IPS-15b (cell line): Measurements from ENCODE around the gene SYT10.
"Not testable (repeated sequence)": the region's sequence is repeated elsewhere in the genome, so short reads cannot be mapped to it uniquely, and the experiment has no call there.

Experiments used
- H3K27me3 ChIP-seq: one replicate; pipeline ENCODE4 v1.6.1; 2013; ENCODE audit warnings: low read length; ENCODE audit not compliant: control insufficient read depth, insufficient read depth
- H3K36me3 ChIP-seq: one replicate; pipeline ENCODE4 v1.6.1; 2013; ENCODE audit warnings: low read length; ENCODE audit not compliant: control insufficient read depth, insufficient read depth
- H3K4me1 ChIP-seq: one replicate; pipeline ENCODE4 v1.6.1; 2013; ENCODE audit warnings: mild to moderate bottlenecking, low read length; ENCODE audit not compliant: control insufficient read depth, insufficient read depth
- H3K4me3 ChIP-seq: one replicate; pipeline ENCODE4 v1.5.1; 2013; ENCODE audit warnings: low read depth, low read length
- H3K9ac ChIP-seq: one replicate; pipeline ENCODE4 v1.6.1; 2013; ENCODE audit warnings: low read depth, mild to moderate bottlenecking, low read length
- H3K9me3 ChIP-seq: one replicate; pipeline ENCODE4 v1.6.1; 2013; ENCODE audit warnings: mild to moderate bottlenecking, low read length; ENCODE audit not compliant: control insufficient read depth, insufficient read depth

The SYT10 gene

GRCh38 chr12:33438025-33438772 lies 1.4 kb downstream of the SYT10 start:
- Histone ChIP-seq H3K4me1 (peaks cover 13% of the 10 kb centered on the region), H3K9ac (no peak overlapping the region), H3K4me3 (peak overlapping the region; percentile 90), H3K27me3 (peaks cover 33% of the 10 kb centered on the region), H3K36me3 (no peaks in the 10 kb centered on the region), H3K9me3 (no peaks in the 10 kb centered on the region)

DNA sequence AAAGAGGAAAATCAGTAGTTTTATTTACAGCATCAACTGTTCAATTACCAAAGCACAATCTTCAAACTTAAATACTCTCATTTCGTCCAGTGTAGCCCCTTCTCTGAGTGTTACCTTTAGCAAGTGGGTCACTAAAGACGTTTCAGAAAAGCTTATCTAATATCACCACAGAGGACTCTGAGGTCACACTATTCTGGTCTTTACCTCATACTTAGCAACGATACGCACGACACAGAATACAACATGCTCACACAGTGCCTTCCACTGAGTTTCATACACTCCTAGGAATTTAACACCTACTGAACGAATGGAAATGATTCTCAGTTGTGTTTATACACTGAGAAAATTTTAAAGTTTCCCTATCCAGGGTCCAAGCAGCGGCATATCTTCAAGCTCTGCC lies 2.0 kb downstream of the SYT10 start:
- peak overlapping the region; percentile 90 for H3K4me3 ChIP-seq
- peaks cover 13% of the 10 kb centered on the region for H3K4me1 ChIP-seq
- no peak overlapping the region for H3K9ac ChIP-seq
- H3K9me3 ChIP-seq = no peaks in the 10 kb centered on the region
- H3K27me3 ChIP-seq = peaks cover 33% of the 10 kb centered on the region
- H3K36me3 ChIP-seq = no peaks in the 10 kb centered on the region

DNA sequence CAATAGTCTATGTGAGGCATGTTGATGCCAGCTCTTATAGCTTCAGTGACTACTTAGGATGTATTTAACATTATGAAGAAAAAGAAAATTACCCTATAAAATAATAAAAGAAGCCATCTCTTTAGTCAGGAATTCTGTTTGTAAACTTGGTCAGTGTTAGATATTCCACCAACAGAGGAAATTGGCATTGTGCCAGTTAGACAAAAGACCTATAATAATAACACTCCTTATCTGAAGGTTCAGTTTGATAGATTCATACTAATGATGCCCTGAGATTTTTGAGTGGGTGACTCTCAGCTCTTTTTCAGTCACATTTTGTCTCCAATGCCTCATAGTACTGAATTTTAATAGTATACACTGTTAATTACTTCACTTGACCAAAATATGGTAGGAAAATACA lies 6.6 kb downstream of the SYT10 start:
- no peaks in the 10 kb centered on the region for H3K9me3 ChIP-seq
- no peaks in the 10 kb centered on the region for H3K4me1 ChIP-seq
- H3K27me3 ChIP-seq = peaks cover 7% of the 10 kb centered on the region
- H3K4me3 ChIP-seq = no peak overlapping the region
- H3K9ac ChIP-seq = no peak overlapping the region
- H3K36me3 ChIP-seq = no peaks in the 10 kb centered on the region

DNA sequence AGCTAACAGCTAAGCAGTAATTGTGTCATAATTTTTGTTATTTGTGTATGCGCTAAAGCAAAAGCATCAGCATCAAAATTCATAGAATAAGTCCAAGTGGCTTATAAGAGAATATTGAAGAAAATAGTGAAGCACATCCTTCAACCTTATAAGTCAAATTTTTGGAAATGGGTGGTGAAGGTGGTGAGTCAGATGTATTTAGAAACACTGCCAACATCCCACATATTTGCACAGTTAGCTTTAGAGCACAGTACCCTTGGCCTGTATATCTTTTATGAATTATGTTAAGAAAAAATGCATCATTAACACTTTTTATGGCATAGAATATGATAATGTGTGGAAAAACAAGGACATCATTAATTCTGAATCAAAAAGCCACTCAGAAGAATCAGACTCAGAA lies 8.0 kb downstream of the SYT10 start:
- Histone ChIP-seq H3K4me1 (no peaks in the 10 kb centered on the region), H3K9ac (no peak overlapping the region), H3K9me3 (no peaks in the 10 kb centered on the region), H3K27me3 (no peaks in the 10 kb centered on the region), H3K36me3 (no peaks in the 10 kb centered on the region), H3K4me3 (no peak overlapping the region)

- Histone ChIP-seq H3K4me1 (no peaks in the 10 kb centered on the region), H3K27me3 (no peaks in the 10 kb centered on the region), H3K36me3 (no peaks in the 10 kb centered on the region), H3K9me3 (no peaks in the 10 kb centered on the region), H3K4me3 (no peak overlapping the region), H3K9ac (no peak overlapping the region)
These were observed 10.2 kb downstream of the SYT10 start for GRCh38 chr12:33429468-33429867.

DNA sequence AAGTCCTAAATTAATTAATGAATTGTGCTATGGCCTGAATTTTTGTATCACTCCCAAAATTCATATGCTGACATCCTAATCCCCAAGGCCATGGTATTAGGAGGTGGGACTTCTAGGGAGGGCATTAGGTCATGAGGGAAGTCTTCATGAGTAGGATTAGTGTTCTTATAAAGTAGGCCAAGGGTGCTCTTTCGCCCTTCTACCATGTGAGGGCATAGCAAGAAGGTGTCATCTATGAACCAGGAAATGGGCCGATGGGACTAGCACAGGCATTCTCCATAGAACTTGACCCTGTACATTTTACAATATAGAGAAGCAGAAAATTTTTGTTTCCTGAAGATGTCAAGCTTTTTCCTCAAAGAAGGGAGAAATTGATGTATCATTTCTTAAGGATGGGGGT lies 12.5 kb downstream of the SYT10 start:
- H3K9ac ChIP-seq = no peak overlapping the region
- no peaks in the 10 kb centered on the region for H3K9me3 ChIP-seq
- no peaks in the 10 kb centered on the region for H3K4me1 ChIP-seq
- no peaks in the 10 kb centered on the region for H3K27me3 ChIP-seq
- H3K36me3 ChIP-seq = no peaks in the 10 kb centered on the region
- no peak overlapping the region for H3K4me3 ChIP-seq

- no peaks in the 10 kb centered on the region for H3K27me3 ChIP-seq
- no peak overlapping the region for H3K4me3 ChIP-seq
- no peak overlapping the region for H3K9ac ChIP-seq
- H3K4me1 ChIP-seq = no peaks in the 10 kb centered on the region
- no peaks in the 10 kb centered on the region for H3K9me3 ChIP-seq
- no peaks in the 10 kb centered on the region for H3K36me3 ChIP-seq
These were observed 15.9 kb downstream of the SYT10 start for GRCh38 chr12:33423706-33424105.

DNA sequence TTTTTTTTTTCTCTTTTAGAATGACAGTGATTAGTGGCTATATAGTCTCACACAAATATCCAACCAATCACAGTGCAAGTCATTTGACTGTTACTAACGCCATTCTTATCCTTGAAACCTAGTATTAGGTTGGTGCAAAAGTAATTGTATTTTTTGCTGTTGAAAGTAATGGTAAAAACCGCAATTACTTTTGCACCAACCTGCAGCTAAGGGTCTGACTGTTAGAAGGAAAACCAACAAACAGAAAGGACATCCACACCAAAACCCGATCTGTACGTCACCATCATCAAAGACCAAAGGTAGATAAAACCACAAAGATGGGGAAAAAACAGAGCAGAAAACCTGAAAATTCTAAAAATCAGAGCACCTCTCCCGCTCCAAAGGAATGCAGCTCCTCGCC lies 27.2 kb downstream of the SYT10 start:
- not testable (repeated sequence) for H3K9me3 ChIP-seq, H3K9ac ChIP-seq, H3K4me3 ChIP-seq, H3K36me3 ChIP-seq, H3K27me3 ChIP-seq, H3K4me1 ChIP-seq

- no peak overlapping the region for H3K4me3 ChIP-seq
- no peaks in the 10 kb centered on the region for H3K27me3 ChIP-seq
- H3K4me1 ChIP-seq = no peaks in the 10 kb centered on the region
- H3K9me3 ChIP-seq = no peaks in the 10 kb centered on the region
- no peak overlapping the region for H3K9ac ChIP-seq
- H3K36me3 ChIP-seq = no peaks in the 10 kb centered on the region
These were observed 56.1 kb downstream of the SYT10 start for GRCh38 chr12:33383503-33383902.

GRCh38 chr12:33376153-33376552 lies 63.5 kb downstream of the SYT10 start:
- Histone ChIP-seq H3K36me3 (no peaks in the 10 kb centered on the region), H3K9me3 (no peaks in the 10 kb centered on the region), H3K9ac (no peak overlapping the region), H3K4me1 (no peaks in the 10 kb centered on the region), H3K27me3 (no peaks in the 10 kb centered on the region), H3K4me3 (no peak overlapping the region)

DNA sequence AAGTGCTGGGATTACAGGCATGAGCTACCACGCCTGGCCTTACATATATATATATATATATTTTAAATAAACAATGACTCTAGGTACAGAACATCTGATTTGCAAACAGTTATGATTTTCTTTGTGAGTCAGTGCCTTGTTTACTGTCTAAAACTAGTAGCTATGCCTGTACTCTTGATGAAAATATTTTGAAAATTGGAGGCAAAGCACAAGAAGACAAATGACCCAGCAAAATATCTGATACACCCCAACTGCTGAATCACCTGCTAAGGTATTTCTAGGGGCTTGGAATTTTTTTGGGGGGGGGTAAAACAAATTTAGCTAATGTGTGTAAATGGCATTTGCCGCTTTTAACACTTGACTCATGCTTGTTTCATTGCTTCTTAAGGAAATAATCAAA lies 69.3 kb downstream of the SYT10 start:
- no peaks in the 10 kb centered on the region for H3K27me3 ChIP-seq
- no peak overlapping the region for H3K9ac ChIP-seq
- no peaks in the 10 kb centered on the region for H3K9me3 ChIP-seq
- H3K36me3 ChIP-seq = no peaks in the 10 kb centered on the region
- no peak overlapping the region for H3K4me3 ChIP-seq
- H3K4me1 ChIP-seq = no peaks in the 10 kb centered on the region

- no peaks in the 10 kb centered on the region for H3K36me3 ChIP-seq
- H3K9me3 ChIP-seq = no peaks in the 10 kb centered on the region
- no peaks in the 10 kb centered on the region for H3K4me1 ChIP-seq
- H3K27me3 ChIP-seq = no peaks in the 10 kb centered on the region
- H3K4me3 ChIP-seq = no peak overlapping the region
- H3K9ac ChIP-seq = no peak overlapping the region
These were observed 82.4 kb downstream of the SYT10 start for GRCh38 chr12:33357181-33357580.
